GM12878 (cell line): Measurements from ENCODE around the gene PRSS36. TPM values are rescaled to one million over a fixed set of nuclear protein-coding genes. Genes with fewer than 3 reads are reported as not detected.

Experiments
- ATAC-seq: fragments of 200-7000 bp; cut with Tn5 transposase; 3 replicates; pipeline ENCODE4 v1.9.1; 2020; ENCODE audit warnings: mild to moderate bottlenecking, moderate library complexity
- BruUV-seq: library from RNA; stranded (reverse); fragments of 400-500 nt; replicated peaks from 2 replicates; lab custom pipeline; 2021; lab: Mats Ljungman, UMichigan
- CTCF ChIA-PET: fragments of 300-600 bp; sonication (Branson Sonifier 250); formaldehyde crosslinking; extraction: SDS; loops from one replicate; lab custom pipeline; 2021; ENCODE audit warnings: inconsistent platforms; lab: Yijun Ruan, JAX
- POLR2A ChIA-PET: fragments of 350-600 bp; formaldehyde crosslinking; extraction: SDS; loops from one replicate; lab custom pipeline; 2021; ENCODE audit warnings: inconsistent platforms; lab: Charles Lee
- RAD21 ChIA-PET: fragments of 300-600 bp; sonication (Branson Sonifier 250); formaldehyde crosslinking; loops from one replicate; lab custom pipeline; 2023; ENCODE audit warnings: antibody characterized with exemption; ENCODE audit not compliant: unreplicated experiment; lab: Charles Lee
- SMC1A ChIA-PET: fragments of 300-600 bp; sonication (Branson Sonifier 250); formaldehyde crosslinking; loops from one replicate; lab custom pipeline; 2023; ENCODE audit not compliant: unreplicated experiment, uncharacterized antibody; lab: Charles Lee
- DNase-seq: peaks from one replicate; pipeline ENCODE4 v3.0.0-alpha.2; 2011; ENCODE audit warnings: low read depth, low spot score
- FAIRE-seq: peaks from 3 replicates; lab custom pipeline; 2011; peaks lifted over from hg19 to GRCh38; lab: Jason Lieb, UNC
- H2AFZ ChIP-seq: 2 replicates; pipeline ENCODE4 v1.6.0; 2011; ENCODE audit warnings: low read depth, low read length, control low read depth; ENCODE audit not compliant: control insufficient read depth
- H3K27ac ChIP-seq: 2 replicates; pipeline ENCODE4 v1.5.1; 2011; ENCODE audit warnings: control low read depth; ENCODE audit not compliant: control insufficient read depth, insufficient read depth
- H3K27me3 ChIP-seq, 2 experiments: replicated peaks in 1 of 2; 2 replicates each; pipeline versions ENCODE4 v1.6.0 to v1.6.1; 2011; ENCODE audit warnings: low read length in 1 of 2; ENCODE audit not compliant: control insufficient read depth in 2 of 2, insufficient read depth in 2 of 2
- H3K36me3 ChIP-seq, 2 experiments: 2 replicates each; pipeline ENCODE4 v1.5.1; 2011; ENCODE audit warnings: low read length in 1 of 2; ENCODE audit not compliant: control insufficient read depth in 2 of 2, insufficient read depth in 2 of 2
- H3K4me1 ChIP-seq: 2 replicates; pipeline ENCODE4 v1.6.1; 2011; ENCODE audit warnings: mild to moderate bottlenecking, low read length, moderate library complexity, mixed read lengths; ENCODE audit not compliant: control insufficient read depth, insufficient read depth
- H3K4me2 ChIP-seq: 2 replicates; pipeline ENCODE4 v1.6.0; 2011; ENCODE audit warnings: control low read depth; ENCODE audit not compliant: control insufficient read depth, insufficient read depth
- H3K4me3 ChIP-seq: fragments of 200-600 bp; sonication (generic); 2 replicates; pipeline ENCODE4 v1.5.1; 2016
- H3K79me2 ChIP-seq: 2 replicates; pipeline ENCODE4 v1.6.0; 2011; ENCODE audit warnings: low read length; ENCODE audit not compliant: control insufficient read depth, insufficient read depth
- H3K9ac ChIP-seq: 2 replicates; pipeline ENCODE4 v1.8.0; 2011; ENCODE audit warnings: low read length, control low read depth, mixed read lengths; ENCODE audit not compliant: control insufficient read depth, insufficient read depth
- H3K9me3 ChIP-seq: replicated peaks from 3 replicates; pipeline ENCODE4 v1.5.1; 2011; ENCODE audit warnings: mild to moderate bottlenecking, low read length; ENCODE audit not compliant: control insufficient read depth, insufficient read depth
- H4K20me1 ChIP-seq: 2 replicates; pipeline ENCODE4 v1.6.0; 2011; ENCODE audit not compliant: control insufficient read depth, insufficient read depth
- CREB1 ChIP-seq: IDR thresholded peaks from 2 replicates; pipeline ENCODE4 v1.6.1; 2012; ENCODE audit warnings: low read depth, mild to moderate bottlenecking, inconsistent platforms
- MTA3 ChIP-seq: IDR thresholded peaks from 2 replicates; pipeline ENCODE4 v1.6.1; 2012; ENCODE audit warnings: low read length, inconsistent platforms, borderline replicate concordance
- POLR2A ChIP-seq: IDR thresholded peaks from 2 replicates; pipeline ENCODE4 v1.6.1; 2011; ENCODE audit warnings: low read depth, mild to moderate bottlenecking, low read length
- WGBS: methylation state at CpG from one replicate; pipeline ENCODE4 v1.1.6; 2016; ENCODE audit warnings: low lambda C conversion rate; ENCODE audit not compliant: insufficient replicate concordance, insufficient coverage; ENCODE audit errors: missing lambda C conversion rate; 5-methylcytosine and 5-hydroxymethylcytosine counted together
- in situ Hi-C: fragments of 300-500 bp; cut with MboI; formaldehyde crosslinking; loops from 9 replicates; pipeline ENCODE4 v1.14.3; 2018; ENCODE audit warnings: mixed read lengths
- intact Hi-C: fragments of 100-400 bp; cut with micrococcal nuclease; formaldehyde crosslinking; loops from one replicate; pipeline ENCODE4 v1.14.2; 2022; ENCODE audit not compliant: unreplicated experiment
- polyA plus RNA-seq, 11 experiments: library from polyadenylated mRNA; depleted of rRNA in 4 of 11; unstranded in 6 of 11; stranded (reverse) in 5 of 11; fragments of >200 nt; fragmentation: Nextera tagmentation in 4 of 11; fragmentation: Illumina TruSeq in 1 of 11; extraction: Ambion mirVana in 4 of 11; extraction: Trizol in 1 of 11; gene quantifications; 1 replicate in 1 of 11; 2 replicates in 10 of 11; pipeline versions ENCODE4 v1.2.1 to v1.2.3, GENCODE V29; 2011 to 2016; ENCODE audit warnings: inconsistent platforms in 2 of 11, missing spikeins in 2 of 11, low read depth in 1 of 11
- total RNA-seq, 4 experiments: library from RNA; depleted of rRNA in 3 of 4; stranded (reverse); fragments of >200 nt in 3 of 4; fragmentation: Illumina TruSeq in 1 of 4; extraction: Trizol in 1 of 4; gene quantifications; 2 replicates each; pipeline versions ENCODE4 v1.2.1 to v1.2.3, GENCODE V29; 2013 to 2021
- TF ChIP-seq, protein P1 (sequence below): fragments of 450-650 bp; IDR thresholded peaks from 2 replicates; pipeline ENCODE4 v1.6.1; 2018; ENCODE audit warnings: borderline replicate concordance, mild to moderate bottlenecking; ENCODE audit not compliant: partially characterized antibody

PRSS36 gene
- total and polyA plus RNA-seq, 10 of the 15 experiments (the other 5 are each of a cell fraction or from before 2014, with no cell fraction given) = 0.11 to 1.1 (median 0.17) TPM; not detected in 3

DNA sequence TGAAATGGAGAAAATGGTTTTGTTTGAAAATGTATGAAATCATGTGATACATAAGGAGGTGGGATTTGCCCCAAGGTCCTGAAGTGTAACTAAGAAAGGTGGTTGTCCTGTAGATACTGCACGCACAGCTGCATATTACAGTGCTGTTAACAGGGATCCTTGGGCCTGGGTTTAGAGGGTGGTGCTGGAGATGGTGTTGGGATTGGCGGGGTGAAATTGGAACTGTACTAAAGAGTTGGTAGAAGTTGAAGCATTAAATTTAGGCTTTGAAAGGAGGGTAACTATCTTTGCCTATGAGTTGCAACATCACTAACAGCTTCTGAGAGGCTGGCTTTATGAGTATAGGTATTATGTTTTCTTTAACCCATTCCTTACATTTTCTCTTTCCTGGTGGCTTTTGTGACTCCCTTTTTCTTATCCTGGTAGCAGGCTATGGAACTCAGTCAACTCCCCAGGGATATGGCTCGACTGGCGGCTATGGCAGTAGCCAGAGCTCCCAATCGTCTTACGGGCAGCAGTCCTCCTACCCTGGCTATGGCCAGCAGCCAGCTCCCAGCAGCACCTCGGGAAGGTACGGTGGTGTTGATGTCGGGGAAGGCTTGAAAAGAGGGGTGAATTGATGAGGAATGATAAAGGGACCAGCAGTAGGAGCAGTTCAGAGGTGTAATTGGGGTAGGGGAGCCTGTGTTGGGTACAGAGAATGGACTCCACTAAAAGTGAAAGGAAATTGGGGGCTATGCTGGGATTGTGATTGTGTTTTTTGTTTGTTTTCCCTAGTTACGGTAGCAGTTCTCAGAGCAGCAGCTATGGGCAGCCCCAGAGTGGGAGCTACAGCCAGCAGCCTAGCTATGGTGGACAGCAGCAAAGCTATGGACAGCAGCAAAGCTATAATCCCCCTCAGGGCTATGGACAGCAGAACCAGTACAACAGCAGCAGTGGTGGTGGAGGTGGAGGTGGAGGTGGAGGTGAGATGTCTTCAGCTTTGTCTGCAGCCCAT is 33.9 kb upstream of the PRSS36 start (continued):
- TF ChIP-seq, protein P1, sequence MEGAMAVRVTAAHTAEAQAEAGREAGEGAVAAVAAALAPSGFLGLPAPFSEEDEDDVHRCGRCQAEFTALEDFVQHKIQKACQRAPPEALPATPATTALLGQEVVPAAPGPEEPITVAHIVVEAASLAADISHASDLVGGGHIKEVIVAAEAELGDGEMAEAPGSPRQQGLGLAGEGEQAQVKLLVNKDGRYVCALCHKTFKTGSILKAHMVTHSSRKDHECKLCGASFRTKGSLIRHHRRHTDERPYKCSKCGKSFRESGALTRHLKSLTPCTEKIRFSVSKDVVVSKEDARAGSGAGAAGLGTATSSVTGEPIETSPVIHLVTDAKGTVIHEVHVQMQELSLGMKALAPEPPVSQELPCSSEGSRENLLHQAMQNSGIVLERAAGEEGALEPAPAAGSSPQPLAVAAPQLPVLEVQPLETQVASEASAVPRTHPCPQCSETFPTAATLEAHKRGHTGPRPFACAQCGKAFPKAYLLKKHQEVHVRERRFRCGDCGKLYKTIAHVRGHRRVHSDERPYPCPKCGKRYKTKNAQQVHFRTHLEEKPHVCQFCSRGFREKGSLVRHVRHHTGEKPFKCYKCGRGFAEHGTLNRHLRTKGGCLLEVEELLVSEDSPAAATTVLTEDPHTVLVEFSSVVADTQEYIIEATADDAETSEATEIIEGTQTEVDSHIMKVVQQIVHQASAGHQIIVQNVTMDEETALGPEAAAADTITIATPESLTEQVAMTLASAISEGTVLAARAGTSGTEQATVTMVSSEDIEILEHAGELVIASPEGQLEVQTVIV = no peak
- TF ChIP-seq MTA3 = no peak

DNA sequence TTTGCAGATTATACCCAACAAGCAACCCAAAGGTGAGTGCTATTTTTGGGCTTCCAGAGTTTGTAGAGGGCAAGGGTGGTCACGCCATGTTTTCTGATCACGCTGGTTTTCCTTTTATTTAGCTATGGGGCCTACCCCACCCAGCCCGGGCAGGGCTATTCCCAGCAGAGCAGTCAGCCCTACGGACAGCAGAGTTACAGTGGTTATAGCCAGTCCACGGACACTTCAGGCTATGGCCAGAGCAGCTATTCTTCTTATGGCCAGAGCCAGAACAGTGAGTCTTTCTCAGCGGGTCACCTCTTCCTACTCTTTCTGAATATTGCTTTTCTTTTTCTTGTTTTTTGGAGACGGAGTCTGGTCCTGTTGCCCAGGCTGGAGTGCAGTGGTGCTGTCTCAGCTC is 32.5 kb upstream of the PRSS36 start:
- ChIA-PET SMC1A (interaction anchor here (0.5 to 1.8 kb wide), 6 partner anchors 11 to 203 kb away, joined by 3 to 4 read pairs (median 3); partner anchors contain the start of gene PYCARD), RAD21 (interaction anchor here (1.0 to 1.5 kb wide), 4 partner anchors 20 to 201 kb away, joined by 3 to 7 read pairs (median 4); partner anchors contain the start of genes KAT8 and PYCARD), CTCF (interaction anchor here (0.6 to 2.2 kb wide), 6 partner anchors 9 to 262 kb away, joined by 3 to 4 read pairs (median 4); partner anchors contain the start of gene PYCARD), POLR2A (interaction anchor here (0.6 to 2.2 kb wide), 7 partner anchors 16 to 249 kb away, joined by 3 to 10 read pairs (median 3); partner anchors contain the start of genes PYCARD and TRIM72)
- intact Hi-C loops (loop anchor here (5.0 to 10.0 kb wide), 2 partner anchors 185 to 692 kb away; partner anchors contain the start of gene ZNF267), in situ Hi-C loops (no loop called here)
- Histone ChIP-seq H3K9me3 (0 out of 3 replicates have a peak, but pooled peaks cover 1% of the 10 kb centered on the region), H3K4me1 (peaks cover 17% of the 10 kb centered on the region), H3K36me3 (peaks cover 22 to 34% of the 10 kb centered on the region in 2 experiments), H2AFZ (no peak overlapping the region), H3K4me3 (peak overlapping the region; percentile 87), H3K79me2 (peaks cover 78% of the 10 kb centered on the region), H4K20me1 (peaks cover 26% of the 10 kb centered on the region), H3K4me2 (peak overlapping the region; percentile 87), H3K27ac (no peak overlapping the region), H3K27me3 (no peaks in the 10 kb centered on the region), H3K9ac (peak overlapping the region; percentile 91)
- TF ChIP-seq POLR2A = no peak
- TF ChIP-seq CREB1 = no peak
- DNase-seq = no peak
- BruUV-seq = no TSS peak
- FAIRE-seq = no peak
- no peak for ATAC-seq
- WGBS = 4% methylated on average over 7 of the region's 7 CpGs
